ENCODE data around the gene ZNF213.

ZNF213 gene

GRCh38 chr16:3134338-3135125, at the start of gene ZNF213:
TSS of gene ZNF213 (plus strand) at chr16:3135029. CDS start at chr16:3137281, 2,252 bp downstream.
- peak; percentile 97 for DNase-seq

GRCh38 chr16:3085868-3086595, 48.8 kb upstream of the ZNF213 start:
- DNase-seq = no peak

GRCh38 chr16:3086596-3087242, 48.1 kb upstream of the ZNF213 start:
- no peak for DNase-seq

- DNase-seq = no peak
Measured at GRCh38 chr16:3087243-3088235, 47.3 kb upstream of the ZNF213 start.

GRCh38 chr16:3088450-3088849, 46.4 kb upstream of the ZNF213 start:
- DNase-seq = no peak

- no peak for DNase-seq
Measured at GRCh38 chr16:3088925-3089716, 45.7 kb upstream of the ZNF213 start.

GRCh38 chr16:3089717-3090592, 44.9 kb upstream of the ZNF213 start:
- no peak for DNase-seq

- DNase-seq = no peak
Measured at GRCh38 chr16:3091551-3091950, 43.3 kb upstream of the ZNF213 start.

GRCh38 chr16:3092501-3092941, 42.3 kb upstream of the ZNF213 start:
- DNase-seq = no peak

- DNase-seq = peak; percentile 51 to 78
Measured at GRCh38 chr16:3094289-3095027, 40.4 kb upstream of the ZNF213 start.

- peak; percentile 80 to 83 for DNase-seq
Measured at GRCh38 chr16:3095869-3096268, 39.0 kb upstream of the ZNF213 start.

- peak in 1 of 2 donors; percentile 17 for DNase-seq
Measured at GRCh38 chr16:3096362-3096761, 38.5 kb upstream of the ZNF213 start.

GRCh38 chr16:3097266-3097665, 37.6 kb upstream of the ZNF213 start:
- no peak for DNase-seq

GRCh38 chr16:3098459-3099394, 36.1 kb upstream of the ZNF213 start, which contains the start of gene ZSCAN10:
TSS of gene ZSCAN10 (minus strand) at chr16:3099294. CDS start at chr16:3092937, 6,357 bp downstream.
- no peak for DNase-seq

- DNase-seq = no peak
Measured at GRCh38 chr16:3099395-3099731, 35.5 kb upstream of the ZNF213 start.

- peak; percentile 92 to 94 for DNase-seq
Measured at GRCh38 chr16:3099732-3100499, 34.9 kb upstream of the ZNF213 start.

- DNase-seq = peak; percentile 23 to 73
Measured at GRCh38 chr16:3101018-3101840, 33.6 kb upstream of the ZNF213 start.
